Common myeloid progenitor, CD34-positive (primary cell): Measurements from ENCODE around the gene NUTM2D.
"Not testable (repeated sequence)": the region's sequence is repeated elsewhere in the genome, so short reads cannot be mapped to it uniquely, and the experiment has no call there.

ENCODE experiments used
- CTCF ChIA-PET: fragments of 350-600 bp; sonication (Branson Sonifier 250); formaldehyde crosslinking; loops from one replicate; lab custom pipeline; 2021; ENCODE audit warnings: antibody characterized with exemption; lab: Charles Lee
- POLR2A ChIA-PET: fragments of 350-600 bp; sonication (Branson Sonifier 250); formaldehyde crosslinking; loops from one replicate; lab custom pipeline; 2021; ENCODE audit warnings: antibody characterized with exemption; lab: Charles Lee
- DNase-seq, 3 donors: peaks; one replicate each; pipeline versions ENCODE4 v3.0.0 to v3.0.0-alpha.2; 2013
- H3K27ac ChIP-seq, 2 experiments: 1 replicate in 1 of 2; 2 replicates in 1 of 2; pipeline ENCODE4 v1.7.0; 2013; ENCODE audit warnings: inconsistent platforms in 2 of 2, low read length in 2 of 2, mild to moderate bottlenecking in 2 of 2, low read depth in 1 of 2, moderate library complexity in 1 of 2; ENCODE audit not compliant: severe bottlenecking in 2 of 2, insufficient read depth in 1 of 2, poor library complexity in 1 of 2
- H3K27me3 ChIP-seq, 5 experiments: replicated peaks in 2 of 5; 1 replicate in 3 of 5; 2 replicates in 2 of 5; pipeline versions ENCODE4 v1.6.1 to v1.7.0; 2013; ENCODE audit warnings: low read length in 4 of 5, mild to moderate bottlenecking in 2 of 5, moderate library complexity in 2 of 5, inconsistent platforms in 1 of 5; ENCODE audit not compliant: insufficient read depth in 5 of 5, control insufficient read depth in 4 of 5
- H3K36me3 ChIP-seq, 4 experiments: 1 replicate in 2 of 4; 2 replicates in 2 of 4; pipeline versions ENCODE4 v1.6.1 to v1.7.0; 2013; ENCODE audit warnings: low read length in 3 of 4, control low read depth in 1 of 4, mild to moderate bottlenecking in 1 of 4; ENCODE audit not compliant: control insufficient read depth in 4 of 4, insufficient read depth in 4 of 4
- H3K4me1 ChIP-seq, 4 experiments: 1 replicate in 3 of 4; 2 replicates in 1 of 4; pipeline versions ENCODE4 v1.6.1 to v1.7.1; 2013; ENCODE audit warnings: low read length in 3 of 4, mild to moderate bottlenecking in 3 of 4, control low read depth in 1 of 4, inconsistent platforms in 1 of 4, moderate library complexity in 1 of 4; ENCODE audit not compliant: control insufficient read depth in 4 of 4, insufficient read depth in 4 of 4; ENCODE audit errors: control extremely low read depth in 1 of 4
- H3K4me3 ChIP-seq, 7 experiments: 1 replicate in 4 of 7; 2 replicates in 3 of 7; pipeline versions ENCODE4 v1.5.1 to v1.7.0; 2013; ENCODE audit warnings: mild to moderate bottlenecking in 7 of 7, low read length in 6 of 7, moderate library complexity in 6 of 7, inconsistent platforms in 2 of 7, low read depth in 2 of 7, control low read depth in 1 of 7; ENCODE audit not compliant: insufficient read depth in 4 of 7, control insufficient read depth in 1 of 7; ENCODE audit errors: extremely low read depth in 1 of 7
- H3K9me3 ChIP-seq, 5 experiments: 1 replicate in 4 of 5; 2 replicates in 1 of 5; pipeline versions ENCODE4 v1.6.1 to v1.7.1; 2013; ENCODE audit warnings: low read length in 4 of 5, mild to moderate bottlenecking in 2 of 5, inconsistent platforms in 1 of 5, low read depth in 1 of 5, moderate library complexity in 1 of 5; ENCODE audit not compliant: control insufficient read depth in 4 of 5, insufficient read depth in 2 of 5; ENCODE audit errors: control extremely low read depth in 1 of 5
- WGBS: methylation state at CpG from one replicate; pipeline ENCODE4 v1.1.5; 2013; ENCODE audit not compliant: insufficient coverage; 5-methylcytosine and 5-hydroxymethylcytosine counted together

Gene NUTM2D

GRCh38 chr10:87324559-87324958 is 33.0 kb upstream of the NUTM2D start:
- CTCF ChIA-PET, H3K4me3 ChIP-seq, H3K36me3 ChIP-seq, H3K27ac ChIP-seq, H3K27me3 ChIP-seq, POLR2A ChIA-PET, H3K4me1 ChIP-seq, DNase-seq, H3K9me3 ChIP-seq: not testable (repeated sequence)
- no CpG with 5 or more reads among the region's 5 CpGs for WGBS

- no CpG with 5 or more reads among the region's 1 CpG for WGBS
- H3K27ac ChIP-seq, DNase-seq: not testable (repeated sequence)
These were observed 29.6 kb upstream of the NUTM2D start for GRCh38 chr10:87327958-87328357.

GRCh38 chr10:87329131-87329530 is 28.4 kb upstream of the NUTM2D start:
- H3K27me3 ChIP-seq, CTCF ChIA-PET, POLR2A ChIA-PET, H3K4me1 ChIP-seq, H3K4me3 ChIP-seq, DNase-seq, H3K36me3 ChIP-seq, H3K9me3 ChIP-seq, H3K27ac ChIP-seq: not testable (repeated sequence)
- no CpG with 5 or more reads among the region's 2 CpGs for WGBS

More at GRCh38 chr10:87327958-87328357, 29.6 kb upstream of the NUTM2D start:
- H3K36me3 ChIP-seq, CTCF ChIA-PET, POLR2A ChIA-PET, H3K9me3 ChIP-seq, H3K4me3 ChIP-seq, H3K4me1 ChIP-seq, H3K27me3 ChIP-seq: not testable (repeated sequence)

- H3K27ac ChIP-seq, H3K9me3 ChIP-seq, H3K36me3 ChIP-seq, CTCF ChIA-PET, H3K4me3 ChIP-seq, DNase-seq, H3K4me1 ChIP-seq, POLR2A ChIA-PET, H3K27me3 ChIP-seq: not testable (repeated sequence)
- WGBS: no CpG with 5 or more reads among the region's 1 CpG
These were observed 24.9 kb upstream of the NUTM2D start for GRCh38 chr10:87332687-87333086.

GRCh38 chr10:87340411-87340810 is 17.1 kb upstream of the NUTM2D start:
- DNase-seq, H3K27ac ChIP-seq, CTCF ChIA-PET, H3K27me3 ChIP-seq, POLR2A ChIA-PET, H3K36me3 ChIP-seq, H3K9me3 ChIP-seq: not testable (repeated sequence)
- Histone ChIP-seq H3K4me1 (peaks cover 0 to 13% (median 4%) of the 10 kb centered on the region in 4 experiments), H3K4me3 (peak overlapping the region in 1 of 7 experiments; percentile 30)
- WGBS: no CpG with 5 or more reads among the region's 3 CpGs

GRCh38 chr10:87341546-87342142 is 15.9 kb upstream of the NUTM2D start:
- peak overlapping the region in 5 of 7 experiments; percentile 54 to 80 (median 62) for H3K4me3 ChIP-seq
- H3K27me3 ChIP-seq, POLR2A ChIA-PET, DNase-seq, H3K9me3 ChIP-seq, H3K36me3 ChIP-seq, CTCF ChIA-PET: not testable (repeated sequence)
- no CpG with 5 or more reads among the region's 54 CpGs for WGBS
- peaks cover 0 to 13% (median 4%) of the 10 kb centered on the region in 4 experiments for H3K4me1 ChIP-seq
- peak overlapping the region in 1 of 2 experiments; percentile 64 for H3K27ac ChIP-seq

- Histone ChIP-seq H3K4me1 (peaks cover 0 to 13% (median 4%) of the 10 kb centered on the region in 4 experiments), H3K4me3 (peak overlapping the region; percentile 53 to 80 (median 63)), H3K27ac (peak overlapping the region in 1 of 2 experiments; percentile 64)
- H3K27me3 ChIP-seq, POLR2A ChIA-PET, CTCF ChIA-PET, H3K9me3 ChIP-seq, H3K36me3 ChIP-seq: not testable (repeated sequence)
- DNase-seq: peak; percentile 77 to 86 (median 85)
- WGBS: no CpG with 5 or more reads among the region's 43 CpGs
These were observed 15.3 kb upstream of the NUTM2D start for GRCh38 chr10:87342249-87342710.
